Skin of body (tissue), 2 donors: Measurements from ENCODE around the gene LIN37. TPM values are rescaled to one million over a fixed set of nuclear protein-coding genes. Genes with fewer than 3 reads are reported as not detected.
"Not testable (repeated sequence)": the region's sequence is repeated elsewhere in the genome, so short reads cannot be mapped to it uniquely, and the experiment has no call there.

Experiments used
- DNase-seq: peaks from one replicate; lab custom pipeline; 2025; lab: John Stamatoyannopoulos, UW
- total RNA-seq: library from RNA; depleted of rRNA; stranded (reverse); fragments of >200 nt; gene quantifications from one replicate; pipeline ENCODE4 v1.2.3, GENCODE V29; 2014

LIN37 gene
- total RNA-seq, 1 donor from 2014 or later: 4.2 TPM

- not testable (repeated sequence) for DNase-seq
Observed at GRCh38 chr19:35772362-35772761, 24.0 kb downstream of the LIN37 start.

- DNase-seq: no peak
Observed at GRCh38 chr19:35773020-35773806, 24.8 kb downstream of the LIN37 start.

- DNase-seq: no peak
Observed at GRCh38 chr19:35774274-35775045, 26.1 kb downstream of the LIN37 start.

GRCh38 chr19:35775046-35775297 lies 26.6 kb downstream of the LIN37 start:
- DNase-seq: no peak

DNA sequence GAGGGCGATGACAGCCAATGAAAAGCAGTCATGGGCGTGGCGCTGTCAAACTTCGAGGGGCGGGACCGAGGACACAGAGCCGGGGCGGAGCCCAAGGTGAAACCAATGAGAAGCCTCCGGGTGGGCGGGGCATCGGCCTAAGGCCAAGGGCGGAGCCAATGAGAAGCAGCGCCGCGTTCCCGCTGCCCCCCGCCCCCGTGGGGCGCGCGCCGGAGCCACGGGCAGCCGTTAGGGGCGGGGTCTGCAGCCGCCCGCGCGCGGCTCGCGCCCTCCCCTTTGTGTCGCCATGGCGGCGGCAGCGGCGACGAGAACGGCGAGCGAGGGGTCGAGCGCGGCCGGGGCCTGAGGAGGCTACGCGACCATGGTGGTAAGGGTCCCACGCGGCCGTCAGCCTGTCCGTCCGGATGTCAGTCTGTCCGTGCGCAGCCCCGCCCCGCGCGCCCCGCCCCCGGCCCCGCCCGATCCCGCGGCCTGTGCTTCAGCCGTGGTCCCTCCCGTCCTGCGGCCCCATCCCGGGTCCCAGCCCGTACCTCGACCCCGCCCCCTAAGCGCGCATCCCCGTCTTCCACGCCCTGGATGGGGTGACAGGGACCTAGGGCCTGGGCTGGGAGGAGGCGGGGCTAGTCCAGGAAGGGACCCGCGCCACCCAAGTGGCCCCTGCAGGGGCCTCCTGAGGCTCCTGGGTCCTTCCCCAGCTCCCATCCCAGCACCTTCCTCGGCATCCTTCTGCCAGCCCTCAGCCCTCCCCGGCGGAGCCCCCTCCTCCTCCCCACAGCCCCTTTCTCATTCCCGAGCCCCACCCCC lies 27.1 kb downstream of the LIN37 start, which contains the start of gene ARHGAP33:
TSS of gene ARHGAP33 (plus strand) at position 267 of the 804 bp plus-strand sequence. CDS start at position 362, 95 bp downstream.
- peak; percentile 93 for DNase-seq

DNA sequence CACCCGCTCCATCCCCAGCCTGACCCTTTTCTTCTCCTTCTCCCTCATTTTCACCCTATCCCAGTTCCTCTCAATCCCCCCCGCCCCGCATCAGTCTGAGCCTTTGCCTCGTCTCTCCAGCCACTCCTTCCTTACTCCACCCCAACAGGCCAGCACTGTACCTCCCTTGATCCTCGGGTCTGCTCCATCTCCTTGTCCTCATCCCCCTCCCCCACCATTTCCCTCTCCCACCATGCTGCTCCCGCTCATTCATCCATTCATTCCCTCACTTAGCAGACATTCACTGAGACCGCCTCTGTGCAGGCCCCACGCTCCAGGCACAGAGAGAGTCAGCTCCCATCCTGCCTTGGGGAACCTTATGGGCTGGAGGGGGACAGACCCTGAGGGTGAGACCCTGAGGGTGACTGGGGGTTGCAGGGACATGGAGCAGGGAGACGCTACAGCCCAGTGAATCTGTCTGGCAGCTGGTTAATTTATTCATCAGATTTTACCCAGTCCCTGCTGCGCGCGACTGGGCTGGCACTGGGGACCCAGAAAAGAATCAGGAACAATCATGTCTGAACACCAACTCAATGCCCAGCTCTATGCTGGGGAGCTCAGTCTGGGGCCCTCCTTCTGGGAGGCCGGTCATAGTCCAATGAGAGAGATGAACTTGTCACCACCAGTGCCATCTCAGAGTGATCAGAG lies 27.9 kb downstream of the LIN37 start:
- DNase-seq: no peak

- no peak for DNase-seq
Observed at GRCh38 chr19:35777086-35777841, 28.9 kb downstream of the LIN37 start.

DNA sequence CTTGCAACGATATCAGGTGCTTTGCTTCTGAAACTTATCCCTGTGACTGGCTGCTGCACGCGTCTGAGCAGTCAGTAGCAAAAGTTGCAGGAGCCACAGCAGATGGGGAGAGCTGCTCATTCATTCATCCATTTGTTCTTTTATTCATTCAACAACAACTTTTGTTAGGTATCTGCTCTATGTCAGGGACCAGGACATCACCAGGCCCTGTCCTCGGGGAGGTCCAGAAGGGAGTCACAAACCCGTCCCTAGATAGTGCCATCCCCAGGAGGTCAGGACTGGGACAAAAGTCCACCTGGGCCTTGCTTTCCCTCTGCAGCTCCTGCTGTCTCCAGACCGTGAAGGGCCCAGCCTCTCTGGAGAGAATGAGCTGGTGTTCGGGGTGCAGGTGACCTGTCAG lies 29.6 kb downstream of the LIN37 start:
- DNase-seq: no peak

GRCh38 chr19:35779033-35779432 lies 30.7 kb downstream of the LIN37 start:
- no peak for DNase-seq

DNA sequence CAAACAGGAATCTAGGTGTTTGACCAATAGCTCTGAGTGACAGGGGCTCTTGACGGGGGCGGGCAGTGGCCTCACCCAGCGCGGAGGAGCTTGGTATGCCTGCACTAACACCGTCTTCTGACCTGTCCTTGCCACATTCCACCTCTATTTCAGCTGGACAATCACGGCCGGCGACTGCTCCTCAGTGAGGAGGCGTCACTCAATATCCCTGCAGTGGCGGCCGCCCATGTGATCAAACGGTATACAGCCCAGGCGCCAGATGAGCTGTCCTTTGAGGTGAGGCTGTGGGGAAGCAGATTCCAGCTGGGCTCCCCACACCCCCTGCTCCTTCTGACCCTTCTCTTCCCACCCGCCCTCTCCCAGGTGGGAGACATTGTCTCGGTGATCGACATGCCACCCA lies 31.7 kb downstream of the LIN37 start:
- DNase-seq: no peak

DNA sequence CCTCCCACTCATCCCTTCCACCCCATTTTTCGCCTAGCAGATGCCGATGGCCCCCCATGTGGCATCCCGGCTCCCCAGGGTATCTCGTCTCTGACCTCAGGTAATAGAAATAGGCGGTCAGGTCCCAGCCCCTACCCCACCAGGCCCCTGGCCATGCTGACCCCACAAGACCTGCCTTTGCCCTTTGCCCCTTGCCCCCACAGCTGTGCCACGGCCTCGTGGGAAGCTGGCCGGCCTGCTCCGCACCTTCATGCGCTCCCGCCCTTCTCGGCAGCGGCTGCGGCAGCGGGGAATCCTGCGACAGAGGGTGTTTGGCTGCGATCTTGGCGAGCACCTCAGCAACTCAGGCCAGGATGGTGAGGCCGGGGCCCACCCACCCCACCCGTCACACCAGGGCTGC lies 32.3 kb downstream of the LIN37 start:
- no peak for DNase-seq

DNA sequence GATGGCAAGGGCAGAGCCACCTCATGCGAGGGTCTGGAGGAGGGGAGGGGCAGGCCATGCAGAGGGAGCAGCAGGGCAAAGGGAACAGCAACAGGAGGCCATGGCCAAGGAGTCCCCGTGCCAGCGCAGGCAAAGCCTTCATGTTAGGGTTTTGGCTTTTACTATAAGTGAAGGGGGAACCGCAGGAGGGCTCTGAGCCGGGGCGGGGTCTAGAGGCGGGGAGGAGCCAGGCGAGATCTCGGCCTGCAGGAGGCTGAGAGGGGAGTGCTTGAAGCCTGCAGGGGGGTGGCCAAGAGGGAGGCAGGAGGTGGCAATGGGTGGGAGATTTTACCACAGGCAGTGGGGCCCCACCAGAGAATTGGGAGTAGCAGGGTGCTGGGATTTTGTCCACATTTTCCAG lies 33.3 kb downstream of the LIN37 start:
- DNase-seq: no peak

- no peak for DNase-seq
Observed at GRCh38 chr19:35782589-35782988, 34.2 kb downstream of the LIN37 start.

DNA sequence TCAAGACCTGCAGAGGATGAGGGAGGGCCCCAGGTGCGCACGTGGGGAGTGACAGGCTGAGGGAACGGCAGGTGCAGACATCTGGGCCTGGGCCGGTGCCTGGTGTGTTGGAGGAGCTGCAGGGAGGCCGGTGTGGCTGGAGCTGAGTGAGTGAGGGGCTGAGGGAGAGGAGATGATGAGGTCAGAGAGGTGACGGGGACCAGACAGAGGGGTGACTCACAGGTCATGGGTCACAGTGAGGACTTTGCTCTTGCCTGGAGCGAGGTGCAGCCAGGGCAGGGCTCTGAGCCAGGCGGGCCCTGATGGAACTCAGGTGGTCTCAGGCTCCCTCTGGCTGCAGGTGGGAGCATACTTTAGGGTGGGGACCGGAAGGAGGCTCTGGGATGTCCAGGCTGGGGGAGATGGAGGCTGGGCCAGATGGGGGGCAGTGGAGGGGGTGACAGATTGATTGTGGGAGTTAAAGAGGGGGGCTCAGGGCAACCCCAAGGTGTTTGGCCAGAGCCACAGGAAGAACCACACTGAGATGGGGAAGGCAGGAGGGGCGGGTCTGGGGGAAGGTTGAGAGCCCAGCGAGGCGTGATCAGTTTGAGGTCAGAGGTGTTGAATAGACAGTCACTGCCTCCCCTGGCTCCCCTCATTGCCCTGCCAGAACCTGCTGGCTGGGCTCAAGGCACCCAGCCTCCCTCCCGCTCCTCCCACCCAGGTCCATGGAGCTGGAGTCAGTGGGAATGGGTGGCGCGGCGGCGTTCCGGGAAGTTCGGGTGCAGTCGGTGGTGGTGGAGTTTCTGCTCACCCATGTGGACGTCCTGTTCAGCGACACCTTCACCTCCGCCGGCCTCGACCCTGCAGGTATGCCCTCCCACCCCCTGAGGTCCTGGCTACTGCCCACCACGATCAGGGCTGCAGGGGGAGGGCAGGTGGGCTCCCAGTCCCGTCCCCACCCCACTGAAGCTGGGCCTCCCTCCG lies 35.4 kb downstream of the LIN37 start:
- DNase-seq: no peak

DNA sequence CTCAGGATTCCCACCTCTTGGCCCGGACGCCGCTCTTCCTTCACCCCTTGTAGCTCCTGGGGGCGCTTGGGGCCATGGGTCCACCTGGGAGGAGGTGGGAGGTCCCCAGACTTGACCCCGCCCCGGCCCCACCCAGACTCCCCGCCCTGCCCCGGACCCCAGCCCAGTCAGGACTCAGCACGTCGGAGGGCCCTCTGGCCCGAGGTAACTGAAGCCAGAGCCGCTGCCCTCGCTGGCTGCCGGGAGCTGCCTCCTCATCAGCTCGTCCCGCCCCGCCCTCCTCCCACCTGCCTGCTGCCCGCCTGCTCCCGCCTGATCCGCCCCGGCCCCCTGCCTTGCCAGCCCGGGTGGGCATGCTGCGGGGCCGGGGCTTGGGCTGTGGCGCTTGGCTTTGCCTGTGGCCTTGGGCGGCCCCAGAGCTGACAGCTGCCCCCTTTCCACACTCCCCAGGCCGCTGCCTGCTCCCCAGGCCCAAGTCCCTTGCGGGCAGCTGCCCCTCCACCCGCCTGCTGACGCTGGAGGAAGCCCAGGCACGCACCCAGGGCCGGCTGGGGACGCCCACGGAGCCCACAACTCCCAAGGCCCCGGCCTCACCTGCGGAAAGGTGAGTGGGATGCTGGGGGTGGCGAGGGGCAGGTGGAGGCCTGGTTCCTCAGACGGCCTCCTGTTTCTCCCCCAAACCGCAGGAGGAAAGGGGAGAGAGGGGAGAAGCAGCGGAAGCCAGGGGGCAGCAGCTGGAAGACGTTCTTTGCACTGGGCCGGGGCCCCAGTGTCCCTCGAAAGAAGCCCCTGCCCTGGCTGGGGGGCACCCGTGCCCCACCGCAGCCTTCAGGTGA lies 36.3 kb downstream of the LIN37 start:
- DNase-seq: no peak

DNA sequence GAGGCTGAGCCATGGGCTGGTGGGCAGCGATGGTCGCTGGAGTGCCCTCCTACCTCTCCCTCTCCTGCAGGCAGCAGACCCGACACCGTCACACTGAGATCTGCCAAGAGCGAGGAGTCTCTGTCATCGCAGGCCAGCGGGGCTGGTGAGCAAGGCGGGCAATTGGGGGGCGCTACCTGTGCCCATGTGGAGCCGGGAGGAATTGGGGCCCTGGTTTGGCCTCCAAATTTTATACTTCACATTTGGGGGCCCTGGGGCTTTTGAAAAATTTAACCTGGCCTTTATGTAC lies 36.9 kb downstream of the LIN37 start:
- DNase-seq: no peak

GRCh38 chr19:35786299-35787160 lies 38.2 kb downstream of the LIN37 start:
- no peak for DNase-seq

DNA sequence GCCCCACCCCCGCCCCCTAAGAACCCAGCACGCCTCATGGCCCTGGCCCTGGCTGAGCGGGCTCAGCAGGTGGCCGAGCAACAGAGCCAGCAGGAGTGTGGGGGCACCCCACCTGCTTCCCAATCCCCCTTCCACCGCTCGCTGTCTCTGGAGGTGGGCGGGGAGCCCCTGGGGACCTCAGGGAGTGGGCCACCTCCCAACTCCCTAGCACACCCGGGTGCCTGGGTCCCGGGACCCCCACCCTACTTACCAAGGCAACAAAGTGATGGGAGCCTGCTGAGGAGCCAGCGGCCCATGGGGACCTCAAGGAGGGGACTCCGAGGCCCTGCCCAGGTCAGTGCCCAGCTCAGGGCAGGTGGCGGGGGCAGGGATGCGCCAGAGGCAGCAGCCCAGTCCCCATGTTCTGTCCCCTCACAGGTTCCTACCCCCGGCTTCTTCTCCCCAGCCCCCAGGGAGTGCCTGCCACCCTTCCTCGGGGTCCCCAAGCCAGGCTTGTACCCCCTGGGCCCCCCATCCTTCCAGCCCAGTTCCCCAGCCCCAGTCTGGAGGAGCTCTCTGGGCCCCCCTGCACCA lies 38.9 kb downstream of the LIN37 start:
- no peak for DNase-seq
